ENCODE measurements around the gene TBC1D24. TPM values are rescaled to one million over a fixed set of nuclear protein-coding genes. Genes with fewer than 3 reads are reported as not detected.
A peak's percentile ranks its signal among the peaks of the same experiment; 100 is the strongest.

TBC1D24 gene
- total and polyA plus RNA-seq, 9 of the 15 experiments (the other 6 are each of a cell fraction or from before 2014, with no cell fraction given): 1.7 to 22.6 (median 7.2) TPM

GRCh38 chr16:2500918-2501750 lies 26.2 kb downstream of the TBC1D24 start (continued):
- TF ChIP-seq ZNF609 (CRISPR knock-in tag; IDR thresholded peaks at IDR 0.05; ENCODE audit: borderline replicate concordance): no peak
- peak; percentile 60 for TF ChIP-seq USF2 (CRISPR knock-in tag; IDR thresholded peaks at IDR 0.05)
- no peak for TF ChIP-seq BCL6 (CRISPR knock-in tag; IDR thresholded peaks at IDR 0.05)
- no peak for TF ChIP-seq FUS (optimal IDR thresholded peaks at IDR 0.05; ENCODE audit: low read depth, low read length)
- TF ChIP-seq CBX8 (IDR thresholded peaks at IDR 0.05; ENCODE audit: borderline replicate concordance, extremely low read depth, low read depth, low read length, poor library complexity, severe bottlenecking): no peak
- TF ChIP-seq PHB (CRISPR knock-in tag; IDR thresholded peaks at IDR 0.05): no peak
- TF ChIP-seq MXD1 (CRISPR knock-in tag; IDR thresholded peaks at IDR 0.05; ENCODE audit: borderline replicate concordance, poor library complexity, severe bottlenecking): no peak
- TF ChIP-seq PHTF2 (CRISPR knock-in tag; IDR thresholded peaks at IDR 0.05): no peak
- peak; percentile 15 for TF ChIP-seq FIP1L1 (IDR thresholded peaks at IDR 0.05; ENCODE audit: low read depth, low read length, poor library complexity, severe bottlenecking)
- TF ChIP-seq TARDBP (IDR thresholded peaks at IDR 0.05): no peak
- TF ChIP-seq HEY1 (CRISPR knock-in tag; IDR thresholded peaks at IDR 0.05; ENCODE audit: borderline replicate concordance): no peak
- no peak for TF ChIP-seq CBX3 (IDR thresholded peaks at IDR 0.05; ENCODE audit: borderline replicate concordance in 1 of 2, low read length in 2 of 2)
- no peak for TF ChIP-seq ZZZ3 (IDR thresholded peaks at IDR 0.05)
- no peak for TF ChIP-seq ZNF431 (CRISPR knock-in tag; IDR thresholded peaks at IDR 0.05)
- no peak for TF ChIP-seq ZNF24 (IDR thresholded peaks at IDR 0.05)
- TF ChIP-seq SREBF1 (IDR thresholded peaks at IDR 0.05; ENCODE audit: borderline replicate concordance, low read depth, low read length): no peak
- TF ChIP-seq KAT2B (IDR thresholded peaks at IDR 0.05; ENCODE audit: low read depth, low read length): no peak
- no peak for TF ChIP-seq CREB3L1 (IDR thresholded peaks at IDR 0.05; ENCODE audit: borderline replicate concordance, low read depth)
- no peak for TF ChIP-seq SRSF9 (IDR thresholded peaks at IDR 0.05; ENCODE audit: borderline replicate concordance, low read depth, low read length)
- no peak for TF ChIP-seq NR2C1 (IDR thresholded peaks at IDR 0.05)
- no peak for TF ChIP-seq NR2C1 (tag; IDR thresholded peaks at IDR 0.05)
